ENCODE results near the gene SOCS3. TPM values are rescaled to one million over a fixed set of nuclear protein-coding genes. Genes with fewer than 3 reads are reported as not detected.
A peak's percentile ranks its signal among the peaks of the same experiment; 100 is the strongest.

The SOCS3 gene
- total RNA-seq, 1 donor from 2014 or later, result 2.7 TPM

- DNase-seq (ENCODE audit: low spot score) (no peak), ATAC-seq (no peak)
Observed at GRCh38 chr17:78391051-78391431, 31.2 kb upstream of the SOCS3 start.

- ATAC-seq (no peak), DNase-seq (ENCODE audit: low spot score) (no peak)
Observed at GRCh38 chr17:78390241-78391050, 30.6 kb upstream of the SOCS3 start.

GRCh38 chr17:78387977-78388941 lies 28.4 kb upstream of the SOCS3 start:
- peak; percentile 38 for ATAC-seq
- DNase-seq (ENCODE audit: low spot score), result no peak

GRCh38 chr17:78384479-78385175 lies 24.8 kb upstream of the SOCS3 start:
- no peak for DNase-seq (ENCODE audit: low spot score)
- ATAC-seq, result no peak

GRCh38 chr17:78383725-78384471 lies 24.0 kb upstream of the SOCS3 start:
- peak; percentile 75 for ATAC-seq
- peak; percentile 75 for DNase-seq (ENCODE audit: low spot score)

GRCh38 chr17:78381601-78382232 lies 21.8 kb upstream of the SOCS3 start:
- peak; percentile 3 for ATAC-seq

GRCh38 chr17:78380370-78380769 lies 20.5 kb upstream of the SOCS3 start:
- ATAC-seq (no peak), DNase-seq (ENCODE audit: low spot score) (no peak)

More at GRCh38 chr17:78381601-78382232, 21.8 kb upstream of the SOCS3 start:
- DNase-seq (ENCODE audit: low spot score), result no peak

GRCh38 chr17:78379131-78379491 lies 19.2 kb upstream of the SOCS3 start:
- ATAC-seq (peak; percentile 20), DNase-seq (ENCODE audit: low spot score) (no peak)

- ATAC-seq (peak; percentile 87), DNase-seq (ENCODE audit: low spot score) (peak; percentile 86)
Observed at GRCh38 chr17:78378225-78379130, 18.6 kb upstream of the SOCS3 start, which contains the start of gene PGS1. Gene PGS1, plus strand, starts transcription at chr17:78378649. Its CDS starts 17 bp downstream, at chr17:78378666.

GRCh38 chr17:78377858-78378224 lies 18.0 kb upstream of the SOCS3 start:
- no peak for DNase-seq (ENCODE audit: low spot score)
- ATAC-seq, result no peak

GRCh38 chr17:78376161-78376560 lies 16.3 kb upstream of the SOCS3 start:
- no peak for DNase-seq (ENCODE audit: low spot score)
- no peak for ATAC-seq

GRCh38 chr17:78375401-78376151 lies 15.7 kb upstream of the SOCS3 start:
- ATAC-seq (peak; percentile 40), DNase-seq (ENCODE audit: low spot score) (no peak)

- ATAC-seq, result no peak
- no peak for DNase-seq (ENCODE audit: low spot score)
Observed at GRCh38 chr17:78374631-78375274, 14.9 kb upstream of the SOCS3 start.

GRCh38 chr17:78374189-78374588 lies 14.3 kb upstream of the SOCS3 start:
- ATAC-seq (no peak), DNase-seq (ENCODE audit: low spot score) (no peak)

GRCh38 chr17:78372841-78373240 lies 13.0 kb upstream of the SOCS3 start:
- ATAC-seq, result no peak
- no peak for DNase-seq (ENCODE audit: low spot score)

- DNase-seq (ENCODE audit: low spot score) (no peak), ATAC-seq (no peak)
Observed at GRCh38 chr17:78371056-78371455, 11.2 kb upstream of the SOCS3 start.

- ATAC-seq, result no peak
Observed at GRCh38 chr17:78369791-78370381, 10.0 kb upstream of the SOCS3 start.

More at GRCh38 chr17:78369791-78370381, 10.0 kb upstream of the SOCS3 start:
- no peak for DNase-seq (ENCODE audit: low spot score)
